Ovary (tissue), 9 donors: ENCODE data around the gene VDR. TPM values are rescaled to one million over a fixed set of nuclear protein-coding genes. Genes with fewer than 3 reads are reported as not detected.

Experiments used
- DNase-seq, 5 donors: peaks; one replicate each; pipeline ENCODE4 v3.0.0-alpha.2; 2019 to 2020
- H3K27ac ChIP-seq, 2 donors: fragments of 200-600 bp; one replicate each; pipeline versions ENCODE4 v1.5.1 to v1.8.0; 2019 to 2022
- H3K27me3 ChIP-seq: fragments of 200-600 bp; one replicate; pipeline ENCODE4 v1.8.0; 2022
- H3K36me3 ChIP-seq: fragments of 200-600 bp; sonication (generic); one replicate; pipeline ENCODE4 v1.5.1; 2019
- H3K4me1 ChIP-seq: one replicate; pipeline ENCODE4 v1.8.1; 2013; ENCODE audit warnings: mild to moderate bottlenecking, moderate library complexity; ENCODE audit not compliant: insufficient read depth
- H3K4me3 ChIP-seq: fragments of 200-600 bp; sonication (generic); one replicate; pipeline ENCODE4 v1.5.1; 2017
- H3K9me3 ChIP-seq, 2 donors: fragments of 200-600 bp in 1 of 2; sonication (generic) in 1 of 2; one replicate each; pipeline versions ENCODE4 v1.5.1 to v1.8.1; 2013 to 2019; ENCODE audit warnings: mild to moderate bottlenecking in 1 of 2, moderate library complexity in 1 of 2
- EP300 ChIP-seq: sonication (generic); formaldehyde crosslinking; IDR thresholded peaks from one replicate; pipeline ENCODE4 v1.6.1; 2017; ENCODE audit warnings: antibody characterized with exemption
- POLR2A ChIP-seq: fragments of 450-650 bp; IDR thresholded peaks from one replicate; pipeline ENCODE4 v1.6.1; 2017; ENCODE audit warnings: antibody characterized with exemption, mild to moderate bottlenecking, moderate library complexity
- WGBS, 3 donors: extraction: QIAGEN DNeasy Blood & Tissue Kit in 1 of 3; methylation state at CpG; one replicate each; pipeline versions ENCODE4 v1.1.5 to v1.1.7; 2013 to 2017; 5-methylcytosine and 5-hydroxymethylcytosine counted together
- intact Hi-C, 4 donors: fragments of 100-400 bp; cut with DNase I; formaldehyde crosslinking; loops; one replicate each; pipeline versions ENCODE4 v1.11.0 to v1.15.1; 2022 to 2023
- polyA plus RNA-seq, 2 donors: library from polyadenylated mRNA; stranded (reverse); fragments of 200-250 nt in 1 of 2; fragments of 350-450 nt in 1 of 2; fragmentation: Illumina TruSeq in 1 of 2; extraction: RNeasy Lipid Tissue Mini Kit (QIAGEN cat#74804) in 1 of 2; gene quantifications; one replicate each; pipeline ENCODE4 v1.2.3, GENCODE V29; 2013 to 2014
- total RNA-seq, 7 donors: library from RNA; depleted of rRNA in 2 of 7; stranded (reverse); fragments of >200 nt in 2 of 7; fragmentation: NEBNext Ultra II Directional in 3 of 7; extraction: Animal tissue kit (Norgen Biotek cat#: 25700) in 3 of 7; gene quantifications; one replicate each; pipeline versions ENCODE4 v1.1.0 to v1.2.4, GENCODE V29; 2016 to 2023
- TF ChIP-seq, protein P1 (sequence below), 3 donors: fragments of 450-650 bp in 2 of 3; fragments of 200-600 bp in 1 of 3; IDR thresholded peaks; one replicate each; pipeline versions ENCODE4 v1.5.1 to v1.8.0; 2016 to 2022; ENCODE audit warnings: antibody characterized with exemption in 3 of 3, mild to moderate bottlenecking in 1 of 3
- donor health status: DM: no; HTN: no; CAD: no; lungs with moderate emphysema.
- donor health status: DM: no; HTN: no; CAD: no.
- donor health status: Bipolar disorder and iron deficiency.
- donor health status: DM: yes; HTN: yes; CAD: no.
- donor health status: DM: no; HTN: no; CAD: no.
- donor health status: DM: yes; HTN: yes; CAD: no.

VDR gene
- total and polyA plus RNA-seq, 9 donors = 0.31 to 2.7 (median 1.1) TPM

GRCh38 chr12:47863467-47863866, 41.3 kb downstream of the VDR start:
- Histone ChIP-seq H3K36me3 (no peaks in the 10 kb centered on the region), H3K9me3 (no peaks in the 10 kb centered on the region), H3K4me3 (no peak overlapping the region), H3K4me1 (no peaks in the 10 kb centered on the region), H3K27me3 (no peaks in the 10 kb centered on the region), H3K27ac (no peak overlapping the region)
- DNase-seq = no peak
- 77 to 93% (median 80%) methylated on average over 7 of the region's 7 CpGs for WGBS, 3 donors
- no peak for TF ChIP-seq EP300
- intact Hi-C loops = no loop called here

- H3K27me3 ChIP-seq = no peaks in the 10 kb centered on the region
- H3K4me3 ChIP-seq = no peak overlapping the region
- H3K27ac ChIP-seq = no peak overlapping the region
- no peaks in the 10 kb centered on the region for H3K36me3 ChIP-seq
- TF ChIP-seq POLR2A (no peak), EP300 (no peak)
- TF ChIP-seq, protein P1, sequence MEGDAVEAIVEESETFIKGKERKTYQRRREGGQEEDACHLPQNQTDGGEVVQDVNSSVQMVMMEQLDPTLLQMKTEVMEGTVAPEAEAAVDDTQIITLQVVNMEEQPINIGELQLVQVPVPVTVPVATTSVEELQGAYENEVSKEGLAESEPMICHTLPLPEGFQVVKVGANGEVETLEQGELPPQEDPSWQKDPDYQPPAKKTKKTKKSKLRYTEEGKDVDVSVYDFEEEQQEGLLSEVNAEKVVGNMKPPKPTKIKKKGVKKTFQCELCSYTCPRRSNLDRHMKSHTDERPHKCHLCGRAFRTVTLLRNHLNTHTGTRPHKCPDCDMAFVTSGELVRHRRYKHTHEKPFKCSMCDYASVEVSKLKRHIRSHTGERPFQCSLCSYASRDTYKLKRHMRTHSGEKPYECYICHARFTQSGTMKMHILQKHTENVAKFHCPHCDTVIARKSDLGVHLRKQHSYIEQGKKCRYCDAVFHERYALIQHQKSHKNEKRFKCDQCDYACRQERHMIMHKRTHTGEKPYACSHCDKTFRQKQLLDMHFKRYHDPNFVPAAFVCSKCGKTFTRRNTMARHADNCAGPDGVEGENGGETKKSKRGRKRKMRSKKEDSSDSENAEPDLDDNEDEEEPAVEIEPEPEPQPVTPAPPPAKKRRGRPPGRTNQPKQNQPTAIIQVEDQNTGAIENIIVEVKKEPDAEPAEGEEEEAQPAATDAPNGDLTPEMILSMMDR (IDR thresholded peaks at IDR 0.05) = no peak
- WGBS, 3 donors = 88 to 94% (median 91%) methylated on average over 7 of the region's 7 CpGs
- H3K9me3 ChIP-seq = no peaks in the 10 kb centered on the region
- no peaks in the 10 kb centered on the region for H3K4me1 ChIP-seq
- DNase-seq = no peak
- intact Hi-C loops = no loop called here
Measured at GRCh38 chr12:47862881-47863280, 41.9 kb downstream of the VDR start.

GRCh38 chr12:47862167-47862750, 42.5 kb downstream of the VDR start:
- TF ChIP-seq POLR2A = no peak
- TF ChIP-seq EP300 = no peak
- TF ChIP-seq, protein P1 (IDR thresholded peaks at IDR 0.05) = no peak
- H3K9me3 ChIP-seq = no peaks in the 10 kb centered on the region

GRCh38 chr12:47860873-47861272, 43.9 kb downstream of the VDR start:
- no peaks in the 10 kb centered on the region for H3K9me3 ChIP-seq
- no peaks in the 10 kb centered on the region for H3K4me1 ChIP-seq
- H3K4me3 ChIP-seq = no peak overlapping the region
- H3K36me3 ChIP-seq = no peaks in the 10 kb centered on the region
- WGBS, 3 donors = 77 to 84% (median 83%) methylated on average over 2 of the region's 2 CpGs
- DNase-seq = no peak
- TF ChIP-seq POLR2A = no peak
- TF ChIP-seq, protein P1 (IDR thresholded peaks at IDR 0.05) = no peak
- TF ChIP-seq EP300 = no peak
- intact Hi-C loops = no loop called here
- no peak overlapping the region for H3K27ac ChIP-seq
- no peaks in the 10 kb centered on the region for H3K27me3 ChIP-seq

More at GRCh38 chr12:47862167-47862750, 42.5 kb downstream of the VDR start:
- Histone ChIP-seq H3K4me3 (no peak overlapping the region), H3K27me3 (no peaks in the 10 kb centered on the region), H3K4me1 (no peaks in the 10 kb centered on the region), H3K27ac (no peak overlapping the region), H3K36me3 (no peaks in the 10 kb centered on the region)
- intact Hi-C loops = no loop called here
- no peak for DNase-seq
- WGBS, 3 donors = 72 to 84% (median 73%) methylated on average over 5 of the region's 5 CpGs

- Histone ChIP-seq H3K27me3 (no peaks in the 10 kb centered on the region), H3K9me3 (no peaks in the 10 kb centered on the region), H3K4me1 (no peaks in the 10 kb centered on the region), H3K36me3 (no peaks in the 10 kb centered on the region), H3K4me3 (no peak overlapping the region), H3K27ac (no peak overlapping the region)
- TF ChIP-seq, protein P1 (IDR thresholded peaks at IDR 0.05) = no peak
- 88 to 89% (median 89%) methylated on average over 7 of the region's 7 CpGs for WGBS, 3 donors
- intact Hi-C loops = no loop called here
- no peak for DNase-seq
Measured at GRCh38 chr12:47860279-47860841, 44.4 kb downstream of the VDR start.
